Stimulated activated naive CD4-positive, alpha-beta T cell (primary cell): Measurements from ENCODE around the gene COL27A1.
"Not testable (repeated sequence)": the region's sequence is repeated elsewhere in the genome, so short reads cannot be mapped to it uniquely, and the experiment has no call there.

ENCODE experiments used
- DNase-seq, 6 experiments: peaks; one replicate each; lab custom pipeline; 2025; lab: John Stamatoyannopoulos, UW

COL27A1 gene

GRCh38 chr9:114185570-114186490 lies 30.5 kb downstream of the COL27A1 start:
- no peak for DNase-seq

DNA sequence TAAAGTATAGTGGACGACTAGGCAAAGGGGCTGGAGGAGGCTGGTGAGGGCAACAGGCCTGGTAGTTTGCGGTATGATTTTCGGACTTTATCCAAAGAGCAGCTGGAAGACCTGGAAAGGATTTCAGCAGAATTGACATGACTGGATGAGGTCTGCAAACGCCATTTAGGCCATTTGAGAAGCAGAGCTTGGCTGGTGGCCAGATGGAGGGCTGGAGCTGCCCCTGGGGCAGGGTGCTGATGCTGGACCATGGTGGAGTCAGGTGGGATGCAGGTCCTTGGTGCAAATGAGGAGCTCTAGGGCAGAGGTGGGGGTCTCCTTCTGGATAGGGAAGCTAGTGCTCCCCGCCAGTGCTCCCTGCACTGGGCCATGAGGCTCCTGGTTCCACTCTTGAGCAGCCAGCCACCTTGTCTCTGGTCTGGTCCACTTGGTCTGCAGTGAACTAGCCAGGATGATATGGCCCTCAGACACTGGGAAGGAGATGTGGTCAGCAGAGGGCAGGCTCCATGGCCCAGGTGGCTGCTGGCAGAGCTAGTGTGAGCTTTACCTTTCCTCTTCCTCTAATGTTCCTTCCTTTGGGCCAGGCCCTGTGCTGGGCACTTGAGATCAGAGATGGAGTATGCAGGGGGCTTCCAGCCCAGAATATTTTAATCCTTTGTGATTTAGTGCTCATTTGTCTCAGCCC lies 31.4 kb downstream of the COL27A1 start:
- DNase-seq: no peak

- no peak for DNase-seq
These were observed 32.5 kb downstream of the COL27A1 start for GRCh38 chr9:114187827-114188226.

- no peak for DNase-seq
These were observed 34.7 kb downstream of the COL27A1 start for GRCh38 chr9:114189823-114190562.

DNA sequence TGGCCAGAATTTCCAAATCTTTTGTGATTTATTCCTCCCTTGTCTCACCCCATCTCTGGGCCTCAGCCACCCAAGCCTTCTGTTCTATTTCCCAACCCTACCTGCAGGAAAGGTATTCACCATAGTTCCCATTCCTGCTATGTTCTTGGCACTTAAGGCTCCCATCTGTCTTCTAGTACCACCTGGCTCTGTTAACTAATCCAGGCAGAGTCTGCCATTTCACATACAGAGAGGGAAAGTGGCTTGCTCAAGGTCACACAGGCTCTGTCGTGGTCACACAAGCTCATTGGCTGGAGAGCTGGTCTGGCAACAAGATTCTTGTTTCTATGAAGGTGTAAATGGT lies 35.2 kb downstream of the COL27A1 start:
- DNase-seq: no peak

GRCh38 chr9:114191402-114191801 lies 36.1 kb downstream of the COL27A1 start:
- not testable (repeated sequence) for DNase-seq

- no peak for DNase-seq
These were observed 37.2 kb downstream of the COL27A1 start for GRCh38 chr9:114192539-114192938.

DNA sequence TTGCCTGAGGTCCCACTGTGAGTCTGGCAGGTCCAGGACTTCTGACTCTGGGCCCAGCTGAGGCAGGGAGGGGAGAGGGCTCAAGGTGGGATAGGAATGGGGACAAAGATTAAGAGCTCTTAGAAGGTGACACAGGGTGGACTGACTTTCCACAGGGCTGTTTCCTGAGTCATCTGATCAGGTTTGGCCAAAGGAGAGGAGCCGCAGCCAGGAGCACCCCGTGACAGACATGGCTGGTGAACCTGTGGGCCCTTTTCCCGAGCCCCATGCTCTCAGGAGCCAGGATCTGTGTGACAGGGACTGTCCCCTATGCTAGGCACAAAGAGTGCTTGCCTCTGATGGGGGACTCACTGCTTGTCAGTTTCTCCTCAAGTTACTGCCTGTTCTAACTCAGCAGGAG lies 37.8 kb downstream of the COL27A1 start:
- no peak for DNase-seq

DNA sequence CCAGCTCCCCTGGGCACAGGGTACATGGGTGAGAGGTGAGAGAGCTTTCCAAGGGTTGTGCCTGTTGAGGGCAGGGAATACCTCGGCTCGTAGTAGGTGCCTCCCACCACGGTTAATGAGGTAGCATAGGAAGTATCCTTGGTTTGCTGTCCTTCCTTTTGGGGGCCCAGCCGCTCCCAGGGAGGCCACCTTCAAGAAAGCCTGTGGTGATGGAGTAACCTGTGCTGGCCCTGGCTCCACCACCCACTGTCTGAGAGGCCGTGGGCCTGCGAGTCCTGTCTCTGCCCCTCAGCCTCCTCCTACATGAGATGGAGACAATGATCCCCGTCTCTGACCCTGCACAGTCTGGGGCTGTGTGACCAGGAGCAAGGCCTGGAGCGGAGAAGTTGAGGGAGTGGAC lies 40.8 kb downstream of the COL27A1 start:
- no peak for DNase-seq

- DNase-seq: no peak
These were observed 41.8 kb downstream of the COL27A1 start for GRCh38 chr9:114196979-114197622.

DNA sequence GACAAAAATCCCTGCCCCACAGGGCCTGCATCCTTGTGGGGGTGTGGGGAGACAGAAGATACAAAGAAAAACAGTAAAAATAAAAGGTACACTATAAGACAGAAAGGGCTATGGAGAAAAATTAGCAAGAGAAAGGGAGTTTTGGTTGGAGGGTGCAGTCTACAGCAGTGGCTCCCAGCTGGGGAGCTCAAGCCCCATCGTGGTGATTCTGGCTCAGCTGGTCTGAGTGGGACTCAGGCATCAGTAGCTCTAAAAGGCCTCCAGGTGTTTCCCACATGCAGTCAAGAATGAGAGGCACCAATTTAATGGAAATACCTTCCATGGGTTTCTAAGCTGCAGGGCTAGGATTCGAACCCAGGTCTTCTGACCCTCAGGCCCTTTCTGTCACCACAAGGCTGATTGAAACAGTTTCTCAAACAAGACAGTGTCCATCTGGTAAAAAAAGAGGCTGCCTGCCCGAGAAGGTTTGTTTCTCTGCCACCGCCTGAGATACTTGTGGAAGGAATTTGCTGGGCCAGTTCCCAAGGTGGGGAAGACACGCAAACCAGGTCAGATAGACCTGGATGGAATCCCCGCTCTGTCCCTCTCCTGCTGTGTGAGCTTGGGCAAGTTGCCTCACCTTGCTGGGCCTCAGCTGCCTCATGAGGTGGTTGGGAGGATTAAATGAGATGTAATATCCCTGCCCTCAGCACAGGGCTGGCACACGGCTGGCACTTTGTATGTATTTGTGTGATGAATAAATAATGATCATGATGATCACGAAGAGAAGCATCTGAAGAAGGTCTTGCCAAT lies 43.1 kb downstream of the COL27A1 start:
- no peak for DNase-seq

DNA sequence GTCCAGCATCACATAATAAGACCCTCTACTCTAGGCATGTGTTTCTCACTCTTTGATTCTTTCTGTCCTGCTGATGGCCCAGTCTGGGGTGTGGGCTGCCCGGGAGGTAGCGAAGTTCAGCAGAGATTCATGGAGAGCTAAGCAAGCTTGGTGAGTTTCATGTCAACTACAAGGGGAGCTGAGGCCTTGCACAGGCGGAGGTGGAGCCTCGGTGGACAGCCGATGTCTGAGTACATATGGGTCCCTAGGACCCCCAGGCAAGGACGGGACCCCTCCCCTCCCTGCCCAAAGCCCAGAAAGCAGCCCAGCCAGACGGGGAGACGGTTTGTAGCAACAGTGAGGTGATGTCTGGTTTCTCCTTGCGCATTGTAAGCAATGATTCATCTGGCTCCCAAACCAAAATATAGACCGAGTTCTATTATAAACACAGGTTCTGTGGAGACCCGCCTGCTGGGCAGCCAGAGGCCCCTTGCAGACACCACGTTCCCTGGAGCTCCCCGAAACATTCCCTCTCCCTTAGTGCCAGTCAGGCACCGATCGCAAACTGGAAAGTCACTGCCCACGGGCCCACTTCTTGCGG lies 45.5 kb downstream of the COL27A1 start:
- DNase-seq: no peak

DNA sequence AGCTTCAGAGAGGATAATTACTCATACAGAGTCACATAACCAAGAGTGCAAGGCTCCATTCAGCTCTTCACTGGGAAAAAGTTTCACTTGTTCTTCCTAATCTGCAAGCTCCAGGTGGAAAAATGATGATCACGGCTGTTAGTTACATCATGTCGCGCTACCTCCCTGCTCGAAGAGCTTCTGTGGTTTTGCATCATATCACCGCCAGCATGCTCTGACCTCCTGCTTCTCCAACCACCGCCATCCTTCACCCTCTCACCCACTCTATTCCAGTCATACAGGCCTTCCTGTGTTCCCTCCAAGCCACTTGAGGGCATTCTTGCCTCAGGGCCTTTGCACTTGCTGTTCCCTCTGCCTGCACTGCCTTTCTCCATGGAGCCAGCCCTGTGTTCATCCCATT lies 47.1 kb downstream of the COL27A1 start:
- DNase-seq: no peak

DNA sequence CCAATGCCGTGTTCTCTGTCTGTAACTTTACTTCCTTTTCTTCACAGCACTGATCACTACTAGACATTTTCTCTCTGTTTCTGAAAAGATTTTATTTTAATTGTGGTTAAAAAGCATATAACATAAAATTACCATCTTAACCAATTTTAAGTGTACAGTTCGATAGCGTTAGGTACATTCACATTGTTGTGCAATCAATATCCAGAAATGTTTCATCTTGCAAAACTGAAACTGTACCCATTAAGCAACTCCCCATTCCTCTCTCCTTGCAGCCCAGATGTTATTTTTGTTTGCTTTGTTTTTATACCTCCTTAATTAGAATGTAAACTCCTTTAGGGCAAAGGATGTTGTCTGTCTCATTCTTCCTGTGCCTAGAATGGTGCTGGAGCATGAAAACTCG lies 47.5 kb downstream of the COL27A1 start:
- no peak for DNase-seq

- DNase-seq: no peak
These were observed 48.2 kb downstream of the COL27A1 start for GRCh38 chr9:114203410-114204140.

DNA sequence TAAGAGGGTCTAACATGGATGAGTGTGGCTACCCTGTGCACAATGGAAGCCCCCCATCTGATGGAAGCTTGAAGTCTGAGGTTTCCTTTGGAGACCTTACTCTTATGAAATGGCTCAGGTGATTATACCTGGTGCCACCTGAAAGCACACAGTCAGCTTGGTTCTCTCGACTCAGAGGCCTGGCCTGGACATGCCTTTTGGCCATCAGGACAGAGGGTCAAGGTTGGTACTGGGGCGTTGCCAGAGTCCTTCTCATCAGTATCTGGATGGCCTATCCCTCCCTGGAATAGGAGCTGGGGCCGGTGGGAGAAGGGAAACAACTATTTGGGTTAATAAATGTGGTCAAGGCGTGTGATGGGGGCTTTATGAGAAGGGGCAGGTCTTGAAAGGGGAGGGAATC lies 48.9 kb downstream of the COL27A1 start:
- DNase-seq: no peak

- no peak for DNase-seq
These were observed 50.1 kb downstream of the COL27A1 start for GRCh38 chr9:114205171-114206015.

DNA sequence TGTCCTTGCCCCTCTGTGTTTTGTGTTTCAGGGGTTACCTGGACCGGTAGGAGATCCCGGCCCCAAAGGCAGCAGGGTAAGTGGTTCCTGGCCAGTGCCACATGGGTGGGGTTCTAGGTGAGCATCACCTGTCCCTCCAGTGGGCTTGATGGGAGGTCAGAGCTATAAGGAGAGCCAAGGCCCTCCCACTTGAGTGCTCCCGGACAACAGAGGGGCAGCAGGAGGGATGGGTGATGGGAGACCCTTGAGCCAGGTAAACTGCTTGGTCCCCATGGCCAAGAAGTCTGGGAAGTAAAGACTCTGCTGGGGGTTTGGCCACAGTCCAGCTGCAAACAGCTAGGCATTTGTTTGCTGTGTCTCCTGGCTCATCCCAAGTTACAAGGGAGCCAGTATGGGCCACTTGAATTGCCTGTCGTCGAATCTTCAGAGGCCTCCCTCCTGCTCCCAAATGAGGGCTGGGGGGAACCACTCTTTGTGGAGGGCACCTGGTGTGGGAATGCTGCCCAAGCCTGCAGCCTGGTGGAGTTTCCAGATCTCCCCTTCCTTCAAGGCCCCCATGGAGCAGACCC lies 51.0 kb downstream of the COL27A1 start:
- DNase-seq: no peak
